HEK293 (cell line): ENCODE measurements around the gene NEO1.

Experiments used
- CTCF ChIA-PET: fragments of 350-600 bp; formaldehyde crosslinking; extraction: SDS; loops from one replicate; lab custom pipeline; 2021; ENCODE audit warnings: antibody characterized with exemption; lab: Yijun Ruan, JAX
- POLR2A ChIA-PET: fragments of 300-600 bp; formaldehyde crosslinking; extraction: SDS; loops from one replicate; lab custom pipeline; 2020; ENCODE audit warnings: antibody characterized with exemption, inconsistent platforms; lab: Yijun Ruan, JAX
- H3K27ac ChIP-seq: fragments of 200-500 bp; sonication (Bioruptor generic); 2 replicates; pipeline ENCODE4 v1.5.1; 2014; ENCODE audit warnings: low read depth, low read length, control low read depth, inconsistent platforms; ENCODE audit errors: extremely low read depth
- H3K36me3 ChIP-seq, 2 experiments: fragments of 200-500 bp in 1 of 2; sonication (Bioruptor generic) in 1 of 2; 1 replicate in 1 of 2; 2 replicates in 1 of 2; pipeline ENCODE4 v1.5.1; 2014 to 2017; ENCODE audit warnings: inconsistent platforms in 2 of 2, low read length in 2 of 2; ENCODE audit not compliant: control insufficient read depth in 2 of 2, insufficient read depth in 1 of 2
- H3K4me1 ChIP-seq: fragments of 200-500 bp; sonication (Bioruptor generic); 2 replicates; pipeline ENCODE4 v1.5.1; 2014; ENCODE audit warnings: mild to moderate bottlenecking, low read length, inconsistent platforms; ENCODE audit not compliant: control insufficient read depth, insufficient read depth
- H3K4me3 ChIP-seq: 2 replicates; pipeline ENCODE4 v1.5.1; 2011; ENCODE audit warnings: low read depth, mild to moderate bottlenecking, control low read depth, low read length, moderate library complexity
- H3K9me3 ChIP-seq: fragments of 200-500 bp; sonication (Bioruptor generic); 2 replicates; pipeline ENCODE4 v1.5.1; 2014; ENCODE audit warnings: low read depth, low read length, inconsistent platforms; ENCODE audit not compliant: control insufficient read depth, insufficient read depth
- GLIS1 ChIP-seq: fragments of 450-650 bp; formaldehyde crosslinking; IDR thresholded peaks from 2 replicates; pipeline ENCODE4 v1.5.1; 2016; ENCODE audit warnings: missing biosample characterization, missing genetic modification characterization
- IKZF3 ChIP-seq: fragments of 450-650 bp; IDR thresholded peaks from 2 replicates; pipeline ENCODE4 v1.5.0; 2018; ENCODE audit warnings: missing biosample characterization, mild to moderate bottlenecking, missing genetic modification characterization, moderate library complexity
- OVOL3 ChIP-seq: fragments of 450-650 bp; formaldehyde crosslinking; IDR thresholded peaks from 2 replicates; pipeline ENCODE4 v1.5.1; 2016; ENCODE audit warnings: missing biosample characterization, missing genetic modification characterization
- REPIN1 ChIP-seq: fragments of 450-650 bp; formaldehyde crosslinking; IDR thresholded peaks from 2 replicates; pipeline ENCODE4 v1.5.1; 2017; ENCODE audit warnings: missing biosample characterization, missing genetic modification characterization, low read depth
- ZFHX2 ChIP-seq: fragments of 450-650 bp; formaldehyde crosslinking; conservative IDR thresholded peaks from 2 replicates; pipeline ENCODE4 v1.5.1; 2016; ENCODE audit warnings: missing biosample characterization, missing genetic modification characterization
- ZNF169 ChIP-seq: fragments of 450-650 bp; formaldehyde crosslinking; IDR thresholded peaks from 2 replicates; pipeline ENCODE4 v1.5.1; 2016; ENCODE audit warnings: missing biosample characterization, missing genetic modification characterization
- ZNF214 ChIP-seq: fragments of 450-650 bp; formaldehyde crosslinking; IDR thresholded peaks from 2 replicates; pipeline ENCODE4 v1.5.1; 2017; ENCODE audit warnings: missing biosample characterization, mild to moderate bottlenecking, missing genetic modification characterization, borderline replicate concordance
- ZNF24 ChIP-seq: fragments of 450-650 bp; formaldehyde crosslinking; IDR thresholded peaks from 2 replicates; pipeline ENCODE4 v1.5.1; 2016; ENCODE audit warnings: missing biosample characterization, missing genetic modification characterization
- ZNF48 ChIP-seq: fragments of 450-650 bp; formaldehyde crosslinking; IDR thresholded peaks from 2 replicates; pipeline ENCODE4 v1.5.1; 2016; ENCODE audit warnings: missing biosample characterization, missing genetic modification characterization
- ZNF510 ChIP-seq: fragments of 450-650 bp; formaldehyde crosslinking; IDR thresholded peaks from 2 replicates; pipeline ENCODE4 v1.5.1; 2018; ENCODE audit warnings: mild to moderate bottlenecking, missing genetic modification characterization, missing biosample characterization; ENCODE audit not compliant: insufficient replicate concordance
- ZNF544 ChIP-seq: fragments of 450-650 bp; formaldehyde crosslinking; IDR thresholded peaks from 2 replicates; pipeline ENCODE4 v1.5.0; 2017; ENCODE audit warnings: missing biosample characterization, missing genetic modification characterization
- ZNF701 ChIP-seq: fragments of 450-650 bp; formaldehyde crosslinking; IDR thresholded peaks from 2 replicates; pipeline ENCODE4 v1.5.1; 2016; ENCODE audit warnings: missing biosample characterization, missing genetic modification characterization
- ZNF747 ChIP-seq: fragments of 450-650 bp; formaldehyde crosslinking; IDR thresholded peaks from 2 replicates; pipeline ENCODE4 v1.5.1; 2016; ENCODE audit warnings: missing biosample characterization, missing genetic modification characterization
- ZNF76 ChIP-seq: fragments of 450-650 bp; formaldehyde crosslinking; IDR thresholded peaks from 2 replicates; pipeline ENCODE4; 2016; ENCODE audit warnings: low read depth, missing biosample characterization, missing genetic modification characterization, borderline replicate concordance
- ZNF792 ChIP-seq: fragments of 450-650 bp; formaldehyde crosslinking; IDR thresholded peaks from 2 replicates; pipeline ENCODE4 v1.5.1; 2016; ENCODE audit warnings: missing biosample characterization, missing genetic modification characterization
- TF ChIP-seq, protein P1 (sequence below): fragments of 450-650 bp; formaldehyde crosslinking; IDR thresholded peaks from 2 replicates; pipeline ENCODE4 v1.5.1; 2016; ENCODE audit warnings: missing biosample characterization, missing genetic modification characterization
- TF ChIP-seq, protein P2 (sequence below): fragments of 450-650 bp; formaldehyde crosslinking; IDR thresholded peaks from 2 replicates; pipeline ENCODE4 v1.5.1; 2017; ENCODE audit warnings: missing biosample characterization, mild to moderate bottlenecking, missing genetic modification characterization, moderate library complexity
- TF ChIP-seq, protein P3 (sequence below): fragments of 450-650 bp; formaldehyde crosslinking; IDR thresholded peaks from 2 replicates; pipeline ENCODE4 v1.5.1; 2016; ENCODE audit warnings: missing biosample characterization, missing genetic modification characterization
- TF ChIP-seq, protein P4 (sequence below): fragments of 450-650 bp; formaldehyde crosslinking; IDR thresholded peaks from 2 replicates; pipeline ENCODE4 v1.5.1; 2016; ENCODE audit warnings: missing biosample characterization, missing genetic modification characterization

NEO1 gene

DNA sequence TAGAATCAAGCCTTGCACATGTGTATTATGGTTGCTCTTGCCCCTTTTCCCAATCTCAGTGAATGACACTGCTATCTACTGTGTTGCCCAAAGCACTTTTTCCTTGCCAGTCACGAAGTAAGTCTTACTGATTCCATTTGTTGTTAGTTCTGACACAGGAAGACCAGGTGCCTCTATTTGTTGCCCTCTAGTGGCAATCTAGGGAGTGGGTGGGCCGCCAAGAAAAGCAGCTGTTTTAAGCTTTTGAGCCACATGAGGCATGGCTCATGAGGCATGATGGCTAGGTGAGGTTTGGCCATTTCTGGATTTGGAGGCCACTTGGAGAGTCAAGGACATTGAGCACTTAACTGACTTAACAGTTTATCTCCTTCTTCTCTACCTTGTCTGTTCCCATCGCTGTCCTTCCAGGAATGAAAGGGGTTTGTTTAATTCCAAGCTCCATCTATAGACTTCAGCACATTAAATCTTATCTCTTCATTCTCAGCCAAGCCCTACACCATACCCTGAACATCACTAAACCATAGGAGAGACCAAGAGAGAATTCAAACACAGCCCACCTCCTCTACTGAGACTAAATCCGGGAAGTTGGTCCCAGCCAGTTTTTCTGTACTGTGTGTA lies 213.4 kb downstream of the NEO1 start:
- TF ChIP-seq, protein P1, sequence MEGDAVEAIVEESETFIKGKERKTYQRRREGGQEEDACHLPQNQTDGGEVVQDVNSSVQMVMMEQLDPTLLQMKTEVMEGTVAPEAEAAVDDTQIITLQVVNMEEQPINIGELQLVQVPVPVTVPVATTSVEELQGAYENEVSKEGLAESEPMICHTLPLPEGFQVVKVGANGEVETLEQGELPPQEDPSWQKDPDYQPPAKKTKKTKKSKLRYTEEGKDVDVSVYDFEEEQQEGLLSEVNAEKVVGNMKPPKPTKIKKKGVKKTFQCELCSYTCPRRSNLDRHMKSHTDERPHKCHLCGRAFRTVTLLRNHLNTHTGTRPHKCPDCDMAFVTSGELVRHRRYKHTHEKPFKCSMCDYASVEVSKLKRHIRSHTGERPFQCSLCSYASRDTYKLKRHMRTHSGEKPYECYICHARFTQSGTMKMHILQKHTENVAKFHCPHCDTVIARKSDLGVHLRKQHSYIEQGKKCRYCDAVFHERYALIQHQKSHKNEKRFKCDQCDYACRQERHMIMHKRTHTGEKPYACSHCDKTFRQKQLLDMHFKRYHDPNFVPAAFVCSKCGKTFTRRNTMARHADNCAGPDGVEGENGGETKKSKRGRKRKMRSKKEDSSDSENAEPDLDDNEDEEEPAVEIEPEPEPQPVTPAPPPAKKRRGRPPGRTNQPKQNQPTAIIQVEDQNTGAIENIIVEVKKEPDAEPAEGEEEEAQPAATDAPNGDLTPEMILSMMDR, result 0 out of 2 replicates have a peak, but pooled peaks have one; percentile 20
- no peak for TF ChIP-seq ZNF76
- Histone ChIP-seq H3K36me3 (peaks cover 29 to 43% of the 10 kb centered on the region in 2 experiments), H3K4me1 (no peaks in the 10 kb centered on the region), H3K27ac (no peak overlapping the region), H3K4me3 (no peak overlapping the region), H3K9me3 (no peaks in the 10 kb centered on the region)
- ChIA-PET CTCF (interaction anchor here (0.6 to 7.2 kb wide), 29 partner anchors 10 to 667 kb away, joined by 3 to 82 read pairs (median 4); no protein-coding TSS in a partner anchor), POLR2A (interaction anchor here (0.6 kb wide), 1 partner anchor 530 kb away, joined by 3 read pairs; no protein-coding TSS in a partner anchor)

- Histone ChIP-seq H3K9me3 (no peaks in the 10 kb centered on the region), H3K4me3 (no peak overlapping the region), H3K4me1 (no peaks in the 10 kb centered on the region), H3K27ac (no peak overlapping the region), H3K36me3 (peaks cover 40 to 43% of the 10 kb centered on the region in 2 experiments)
- POLR2A ChIA-PET, result no interaction called here
- CTCF ChIA-PET, result interaction anchor here (0.6 to 7.2 kb wide), 9 partner anchors 9 to 546 kb away, joined by 3 to 82 read pairs (median 4); no protein-coding TSS in a partner anchor
- TF ChIP-seq, protein P2, sequence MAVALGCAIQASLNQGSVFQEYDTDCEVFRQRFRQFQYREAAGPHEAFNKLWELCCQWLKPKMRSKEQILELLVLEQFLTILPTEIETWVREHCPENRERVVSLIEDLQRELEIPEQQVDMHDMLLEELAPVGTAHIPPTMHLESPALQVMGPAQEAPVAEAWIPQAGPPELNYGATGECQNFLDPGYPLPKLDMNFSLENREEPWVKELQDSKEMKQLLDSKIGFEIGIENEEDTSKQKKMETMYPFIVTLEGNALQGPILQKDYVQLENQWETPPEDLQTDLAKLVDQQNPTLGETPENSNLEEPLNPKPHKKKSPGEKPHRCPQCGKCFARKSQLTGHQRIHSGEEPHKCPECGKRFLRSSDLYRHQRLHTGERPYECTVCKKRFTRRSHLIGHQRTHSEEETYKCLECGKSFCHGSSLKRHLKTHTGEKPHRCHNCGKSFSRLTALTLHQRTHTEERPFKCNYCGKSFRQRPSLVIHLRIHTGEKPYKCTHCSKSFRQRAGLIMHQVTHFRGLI (tag by site-specific recombination), result no peak
- TF ChIP-seq ZNF747 (no peak), GLIS1 (tag by site-specific recombination) (no peak), ZNF169 (tag by site-specific recombination) (no peak), OVOL3 (tag by site-specific recombination) (no peak), ZNF24 (tag by site-specific recombination) (no peak), IKZF3 (tag by site-specific recombination) (no peak), REPIN1 (tag by site-specific recombination) (no peak), ZNF48 (tag by site-specific recombination) (no peak), ZNF792 (tag by site-specific recombination) (no peak)
- TF ChIP-seq, protein P3, sequence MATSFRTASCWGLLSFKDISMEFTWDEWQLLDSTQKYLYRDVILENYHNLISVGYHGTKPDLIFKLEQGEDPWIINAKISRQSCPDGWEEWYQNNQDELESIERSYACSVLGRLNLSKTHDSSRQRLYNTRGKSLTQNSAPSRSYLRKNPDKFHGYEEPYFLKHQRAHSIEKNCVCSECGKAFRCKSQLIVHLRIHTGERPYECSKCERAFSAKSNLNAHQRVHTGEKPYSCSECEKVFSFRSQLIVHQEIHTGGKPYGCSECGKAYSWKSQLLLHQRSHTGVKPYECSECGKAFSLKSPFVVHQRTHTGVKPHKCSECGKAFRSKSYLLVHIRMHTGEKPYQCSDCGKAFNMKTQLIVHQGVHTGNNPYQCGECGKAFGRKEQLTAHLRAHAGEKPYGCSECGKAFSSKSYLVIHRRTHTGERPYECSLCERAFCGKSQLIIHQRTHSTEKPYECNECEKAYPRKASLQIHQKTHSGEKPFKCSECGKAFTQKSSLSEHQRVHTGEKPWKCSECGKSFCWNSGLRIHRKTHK (tag by site-specific recombination), result no peak
These were observed 216.2 kb downstream of the NEO1 start for GRCh38 chr15:73268457-73268856.

DNA sequence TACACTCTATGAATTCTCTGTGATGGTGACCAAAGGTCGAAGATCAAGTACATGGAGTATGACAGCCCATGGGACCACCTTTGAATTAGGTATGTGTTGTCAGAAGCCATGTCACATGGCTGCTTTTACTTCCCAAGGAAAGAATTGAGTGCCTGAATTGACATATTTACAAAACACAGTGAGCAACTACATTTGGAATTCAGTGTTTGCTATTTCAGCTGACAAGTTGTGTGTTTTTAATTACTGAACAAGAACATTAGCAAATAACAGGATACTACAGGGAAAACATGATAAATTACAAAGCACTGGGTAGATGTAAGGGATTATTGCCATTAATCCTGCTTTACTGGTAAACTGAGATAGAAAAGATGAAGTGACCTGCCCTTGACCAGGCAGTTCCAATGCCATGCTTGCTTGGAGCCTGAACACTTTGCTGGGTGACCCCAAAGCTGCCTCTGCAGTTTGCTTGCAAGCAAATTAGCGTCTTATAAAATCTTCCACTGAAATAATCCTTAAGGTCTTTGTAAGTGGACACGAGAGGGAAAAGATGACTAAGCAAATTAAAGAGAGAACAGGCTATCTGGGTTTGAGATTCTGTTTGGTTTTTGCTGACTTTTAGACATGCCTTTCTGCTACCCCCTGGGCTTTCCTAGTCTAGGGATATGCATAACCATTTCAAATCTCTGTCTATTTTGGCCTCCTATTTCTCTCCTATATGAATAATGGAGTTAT lies 218.3 kb downstream of the NEO1 start:
- ChIA-PET POLR2A (no interaction called here), CTCF (interaction anchor here (0.7 to 8.3 kb wide), 5 partner anchors 10 to 866 kb away, joined by 3 to 121 read pairs (median 3); no protein-coding TSS in a partner anchor)
- no peak overlapping the region for H3K27ac ChIP-seq
- H3K36me3 ChIP-seq, result peaks cover 37 to 48% of the 10 kb centered on the region in 2 experiments
- H3K4me1 ChIP-seq, result no peaks in the 10 kb centered on the region
- TF ChIP-seq ZNF510 (tag by site-specific recombination), result no peak
- TF ChIP-seq, protein P4, sequence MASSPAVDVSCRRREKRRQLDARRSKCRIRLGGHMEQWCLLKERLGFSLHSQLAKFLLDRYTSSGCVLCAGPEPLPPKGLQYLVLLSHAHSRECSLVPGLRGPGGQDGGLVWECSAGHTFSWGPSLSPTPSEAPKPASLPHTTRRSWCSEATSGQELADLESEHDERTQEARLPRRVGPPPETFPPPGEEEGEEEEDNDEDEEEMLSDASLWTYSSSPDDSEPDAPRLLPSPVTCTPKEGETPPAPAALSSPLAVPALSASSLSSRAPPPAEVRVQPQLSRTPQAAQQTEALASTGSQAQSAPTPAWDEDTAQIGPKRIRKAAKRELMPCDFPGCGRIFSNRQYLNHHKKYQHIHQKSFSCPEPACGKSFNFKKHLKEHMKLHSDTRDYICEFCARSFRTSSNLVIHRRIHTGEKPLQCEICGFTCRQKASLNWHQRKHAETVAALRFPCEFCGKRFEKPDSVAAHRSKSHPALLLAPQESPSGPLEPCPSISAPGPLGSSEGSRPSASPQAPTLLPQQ (tag by site-specific recombination), result no peak
- TF ChIP-seq ZNF701 (tag by site-specific recombination), result no peak
- no peak for TF ChIP-seq ZNF214 (tag by site-specific recombination)
- no peak for TF ChIP-seq ZNF544 (tag by site-specific recombination)
- TF ChIP-seq ZFHX2 (tag by site-specific recombination), result no peak
- no peaks in the 10 kb centered on the region for H3K9me3 ChIP-seq
- H3K4me3 ChIP-seq, result no peak overlapping the region
